ENCODE measurements around the gene ATRAID. TPM values are rescaled to one million over a fixed set of nuclear protein-coding genes. Genes with fewer than 3 reads are reported as not detected.

ATRAID gene
- total RNA-seq, 1 donor from 2014 or later = 58.8 TPM

DNA sequence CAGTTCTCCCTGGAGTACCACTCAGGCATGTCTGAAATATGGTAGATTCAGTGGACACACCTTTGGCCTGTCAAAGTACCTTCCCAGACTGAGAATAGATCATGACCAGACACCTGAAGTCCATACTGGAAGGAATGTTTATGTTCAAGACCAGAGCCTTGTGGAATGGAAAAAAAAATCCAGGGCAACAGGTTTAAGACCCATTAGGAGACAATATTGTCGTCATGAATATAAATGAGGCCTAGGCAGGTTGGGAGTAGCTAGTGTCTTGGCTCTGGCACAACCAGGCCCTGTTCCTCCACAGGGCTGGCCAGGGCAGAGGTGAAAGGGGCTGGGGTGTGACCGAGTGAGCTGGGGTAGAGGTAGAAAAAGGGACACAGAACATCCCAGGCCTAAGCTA lies 13.2 kb upstream of the ATRAID start:
- Mint-ChIP-seq H3K27ac (ENCODE audit: unreplicated experiment) (no peak overlapping the region), H3K27me3 (ENCODE audit: unreplicated experiment) (peaks cover 5% of the 10 kb centered on the region), H3K4me1 (ENCODE audit: low read depth, unreplicated experiment) (peaks cover 7% of the 10 kb centered on the region), H3K36me3 (ENCODE audit: unreplicated experiment) (no peaks in the 10 kb centered on the region), H3K4me3 (ENCODE audit: unreplicated experiment) (peak overlapping the region; percentile 25), H3K9me3 (ENCODE audit: unreplicated experiment) (peaks cover 2% of the 10 kb centered on the region)
- no peak for TF ChIP-seq CTCF (IDR thresholded peaks at IDR 0.05; ENCODE audit: partially characterized antibody, unreplicated experiment)
- no peak for DNase-seq

DNA sequence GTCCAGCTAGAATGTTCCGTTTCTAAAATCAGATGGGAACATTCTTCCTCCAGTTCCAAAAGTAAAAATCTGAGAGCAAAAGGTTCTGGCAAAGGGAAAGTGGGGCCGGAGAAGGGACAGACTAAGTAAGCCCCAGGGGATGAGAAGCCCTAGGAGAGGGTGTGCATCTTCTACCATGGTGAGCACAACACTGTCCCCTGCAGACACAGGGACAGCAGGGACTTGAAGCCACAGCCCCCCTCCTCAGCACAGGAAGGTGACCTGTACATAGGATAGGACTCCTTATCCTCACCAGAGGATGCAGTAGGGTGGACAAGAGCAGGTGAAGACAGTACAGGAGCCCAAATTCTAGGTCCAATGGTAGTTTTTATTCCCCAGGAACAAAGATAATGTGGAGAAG lies 12.6 kb upstream of the ATRAID start:
- Mint-ChIP-seq H3K9me3 (ENCODE audit: unreplicated experiment) (peaks cover 3% of the 10 kb centered on the region), H3K27ac (ENCODE audit: unreplicated experiment) (peak overlapping the region; percentile 92), H3K36me3 (ENCODE audit: unreplicated experiment) (no peaks in the 10 kb centered on the region), H3K4me3 (ENCODE audit: unreplicated experiment) (peak overlapping the region; percentile 39), H3K4me1 (ENCODE audit: low read depth, unreplicated experiment) (peaks cover 7% of the 10 kb centered on the region), H3K27me3 (ENCODE audit: unreplicated experiment) (peaks cover 5% of the 10 kb centered on the region)
- no peak for DNase-seq
- TF ChIP-seq CTCF (IDR thresholded peaks at IDR 0.05; ENCODE audit: partially characterized antibody, unreplicated experiment) = no peak

- H3K4me1 Mint-ChIP-seq (ENCODE audit: low read depth, unreplicated experiment) = peaks cover 7% of the 10 kb centered on the region
- no peaks in the 10 kb centered on the region for H3K36me3 Mint-ChIP-seq (ENCODE audit: unreplicated experiment)
- DNase-seq = no peak
- H3K27me3 Mint-ChIP-seq (ENCODE audit: unreplicated experiment) = peaks cover 5% of the 10 kb centered on the region
- peaks cover 3% of the 10 kb centered on the region for H3K9me3 Mint-ChIP-seq (ENCODE audit: unreplicated experiment)
- no peak overlapping the region for H3K27ac Mint-ChIP-seq (ENCODE audit: unreplicated experiment)
- no peak for TF ChIP-seq CTCF (IDR thresholded peaks at IDR 0.05; ENCODE audit: partially characterized antibody, unreplicated experiment)
- H3K4me3 Mint-ChIP-seq (ENCODE audit: unreplicated experiment) = no peak overlapping the region
These were observed 10.2 kb upstream of the ATRAID start for GRCh38 chr2:27201675-27202074.

GRCh38 chr2:27202854-27203253 lies 9.0 kb upstream of the ATRAID start:
- Mint-ChIP-seq H3K9me3 (ENCODE audit: unreplicated experiment) (peaks cover 4% of the 10 kb centered on the region), H3K4me1 (ENCODE audit: low read depth, unreplicated experiment) (peaks cover 7% of the 10 kb centered on the region), H3K4me3 (ENCODE audit: unreplicated experiment) (no peak overlapping the region), H3K36me3 (ENCODE audit: unreplicated experiment) (no peaks in the 10 kb centered on the region), H3K27ac (ENCODE audit: unreplicated experiment) (no peak overlapping the region), H3K27me3 (ENCODE audit: unreplicated experiment) (peaks cover 5% of the 10 kb centered on the region)
- no peak for DNase-seq
- no peak for TF ChIP-seq CTCF (IDR thresholded peaks at IDR 0.05; ENCODE audit: partially characterized antibody, unreplicated experiment)

DNA sequence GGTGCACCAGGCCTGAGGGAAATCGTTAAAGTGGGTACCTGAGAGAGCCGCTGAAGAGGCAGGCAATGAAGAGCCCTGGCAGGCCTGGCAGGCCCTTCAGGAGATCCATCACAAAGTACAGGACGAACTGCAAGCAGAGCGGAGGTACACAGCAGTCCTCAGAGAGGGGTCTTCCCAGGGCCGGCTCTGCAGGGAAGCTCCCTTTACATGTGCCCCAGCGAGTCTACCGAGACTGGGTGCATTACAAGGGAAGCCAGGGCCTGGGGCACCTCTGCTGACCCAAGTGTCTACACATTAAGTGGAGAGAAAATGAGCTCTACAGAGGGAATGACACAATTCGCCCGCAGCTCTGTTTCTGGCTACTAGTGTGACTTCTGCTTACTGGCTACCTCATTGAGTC lies 8.1 kb upstream of the ATRAID start:
- no peak for DNase-seq
- no peaks in the 10 kb centered on the region for H3K36me3 Mint-ChIP-seq (ENCODE audit: unreplicated experiment)
- H3K4me3 Mint-ChIP-seq (ENCODE audit: unreplicated experiment) = no peak overlapping the region
- peaks cover 5% of the 10 kb centered on the region for H3K27me3 Mint-ChIP-seq (ENCODE audit: unreplicated experiment)
- H3K4me1 Mint-ChIP-seq (ENCODE audit: low read depth, unreplicated experiment) = peaks cover 7% of the 10 kb centered on the region
- H3K27ac Mint-ChIP-seq (ENCODE audit: unreplicated experiment) = no peak overlapping the region
- no peak for TF ChIP-seq CTCF (IDR thresholded peaks at IDR 0.05; ENCODE audit: partially characterized antibody, unreplicated experiment)
- H3K9me3 Mint-ChIP-seq (ENCODE audit: unreplicated experiment) = peaks cover 4% of the 10 kb centered on the region
